Fibroblast of lung (primary cell): ENCODE results near the gene PDS5B.
"Not testable (repeated sequence)": the region's sequence is repeated elsewhere in the genome, so short reads cannot be mapped to it uniquely, and the experiment has no call there.

Experiments
- EZH2 ChIP-seq: IDR thresholded peaks from 2 replicates; pipeline ENCODE4 v1.5.1; 2012; ENCODE audit warnings: low read length, control low read depth, mild to moderate bottlenecking; ENCODE audit errors: missing control alignments
- TF ChIP-seq, protein P1 (sequence below), 2 donors: IDR thresholded peaks in 1 of 2; conservative IDR thresholded peaks in 1 of 2; 1 replicate in 1 of 2; 2 replicates in 1 of 2; pipeline ENCODE4 v1.5.1; 2011 to 2012; ENCODE audit warnings: low read length in 2 of 2, control low read depth in 1 of 2, inconsistent platforms in 1 of 2, low read depth in 1 of 2, mild to moderate bottlenecking in 1 of 2

DNA sequence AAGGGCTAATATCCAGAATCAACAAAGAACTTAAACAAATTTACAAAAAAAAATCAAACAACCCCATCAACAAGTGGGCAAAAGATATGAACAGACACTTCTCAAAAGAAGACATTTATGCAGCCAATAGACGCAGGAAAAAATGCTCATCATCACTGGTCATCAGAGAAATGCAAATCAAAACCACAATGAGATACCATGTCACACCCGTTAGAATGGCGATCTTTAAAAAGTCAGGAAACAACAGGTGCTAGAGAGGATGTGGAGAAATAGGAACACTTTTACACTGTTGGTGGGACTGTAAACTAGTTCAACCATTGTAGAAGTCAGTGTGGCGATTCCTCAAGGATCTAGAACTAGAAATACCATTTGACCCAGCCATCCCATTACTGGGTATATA, 10.6 kb upstream of the PDS5B start:
- TF ChIP-seq, protein P1, sequence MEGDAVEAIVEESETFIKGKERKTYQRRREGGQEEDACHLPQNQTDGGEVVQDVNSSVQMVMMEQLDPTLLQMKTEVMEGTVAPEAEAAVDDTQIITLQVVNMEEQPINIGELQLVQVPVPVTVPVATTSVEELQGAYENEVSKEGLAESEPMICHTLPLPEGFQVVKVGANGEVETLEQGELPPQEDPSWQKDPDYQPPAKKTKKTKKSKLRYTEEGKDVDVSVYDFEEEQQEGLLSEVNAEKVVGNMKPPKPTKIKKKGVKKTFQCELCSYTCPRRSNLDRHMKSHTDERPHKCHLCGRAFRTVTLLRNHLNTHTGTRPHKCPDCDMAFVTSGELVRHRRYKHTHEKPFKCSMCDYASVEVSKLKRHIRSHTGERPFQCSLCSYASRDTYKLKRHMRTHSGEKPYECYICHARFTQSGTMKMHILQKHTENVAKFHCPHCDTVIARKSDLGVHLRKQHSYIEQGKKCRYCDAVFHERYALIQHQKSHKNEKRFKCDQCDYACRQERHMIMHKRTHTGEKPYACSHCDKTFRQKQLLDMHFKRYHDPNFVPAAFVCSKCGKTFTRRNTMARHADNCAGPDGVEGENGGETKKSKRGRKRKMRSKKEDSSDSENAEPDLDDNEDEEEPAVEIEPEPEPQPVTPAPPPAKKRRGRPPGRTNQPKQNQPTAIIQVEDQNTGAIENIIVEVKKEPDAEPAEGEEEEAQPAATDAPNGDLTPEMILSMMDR (conservative IDR thresholded peaks at IDR 0.05 in 1 of 2, IDR thresholded peaks at IDR 0.05 in 1 of 2; ENCODE audit: low read depth in 1 of 2, low read length in 2 of 2), result not testable (repeated sequence)
- TF ChIP-seq EZH2, result not testable (repeated sequence)
